ENCODE results near the gene APOF. TPM values are rescaled to one million over a fixed set of nuclear protein-coding genes. Genes with fewer than 3 reads are reported as not detected.
"Not testable (repeated sequence)": the region's sequence is repeated elsewhere in the genome, so short reads cannot be mapped to it uniquely, and the experiment has no call there.

Gene APOF, protein sequence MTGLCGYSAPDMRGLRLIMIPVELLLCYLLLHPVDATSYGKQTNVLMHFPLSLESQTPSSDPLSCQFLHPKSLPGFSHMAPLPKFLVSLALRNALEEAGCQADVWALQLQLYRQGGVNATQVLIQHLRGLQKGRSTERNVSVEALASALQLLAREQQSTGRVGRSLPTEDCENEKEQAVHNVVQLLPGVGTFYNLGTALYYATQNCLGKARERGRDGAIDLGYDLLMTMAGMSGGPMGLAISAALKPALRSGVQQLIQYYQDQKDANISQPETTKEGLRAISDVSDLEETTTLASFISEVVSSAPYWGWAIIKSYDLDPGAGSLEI
- not detected in 2 replicates for total RNA-seq

DNA sequence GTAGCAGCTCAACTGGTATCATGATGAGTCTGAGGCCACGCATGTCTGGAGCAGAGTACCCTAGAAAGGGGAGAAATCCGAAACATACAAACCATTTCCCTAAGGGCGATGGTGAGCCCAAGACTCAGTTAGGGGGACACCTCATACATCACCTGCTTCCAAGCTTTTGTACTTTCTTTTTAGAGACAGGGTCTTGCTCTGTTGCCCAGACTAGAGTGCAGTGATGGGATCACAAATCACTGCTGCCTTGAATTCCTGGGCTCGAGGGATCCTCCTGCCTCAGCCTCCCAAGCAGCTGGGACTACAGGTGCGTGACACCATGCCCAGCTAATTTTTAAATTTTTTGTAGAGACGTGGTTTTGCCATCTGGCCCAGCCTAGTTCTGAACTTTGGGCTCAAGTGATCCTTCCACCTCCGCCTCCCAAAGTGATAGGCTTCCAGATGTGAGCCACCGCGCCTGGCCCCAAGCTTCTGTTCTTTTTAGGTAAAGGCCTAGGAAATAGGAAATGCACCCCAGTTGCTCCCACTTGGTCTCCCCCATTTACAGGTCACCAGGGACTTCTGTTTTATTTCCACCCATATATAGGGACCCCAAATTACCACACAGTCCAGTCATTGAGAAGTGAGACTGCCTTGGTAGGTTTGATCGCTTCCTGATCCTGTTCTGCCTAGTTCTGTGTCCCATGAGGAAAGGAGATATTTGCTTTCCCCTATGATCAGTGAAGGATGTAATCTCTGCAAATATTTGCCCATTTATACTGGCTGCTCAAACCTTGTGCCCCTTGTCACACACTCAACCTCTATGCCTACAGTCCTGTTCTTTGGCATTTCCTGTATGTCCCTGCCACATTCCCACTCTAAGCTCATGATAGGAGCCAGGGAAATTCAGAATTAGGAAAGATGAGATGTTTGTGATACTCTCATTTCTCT, at the start of gene APOF:
TSS of gene APOF (minus strand) at position 728 of the 930 bp plus-strand sequence. CDS start at position 616, 112 bp downstream.
- no peaks in the 10 kb centered on the region for H3K27me3 ChIP-seq (ENCODE audit: control insufficient read depth, insufficient read depth, low read length)
- H3K4me3 ChIP-seq (ENCODE audit: low read depth, low read length) = no peak within 1 kb of the TSS
- FAIRE-seq = no peak
- no peaks in the 10 kb centered on the region for H3K36me3 ChIP-seq (ENCODE audit: control insufficient read depth, insufficient read depth, low read length)
- DNase-seq (ENCODE audit: low read depth) = no peak
- TF ChIP-seq, protein P1, sequence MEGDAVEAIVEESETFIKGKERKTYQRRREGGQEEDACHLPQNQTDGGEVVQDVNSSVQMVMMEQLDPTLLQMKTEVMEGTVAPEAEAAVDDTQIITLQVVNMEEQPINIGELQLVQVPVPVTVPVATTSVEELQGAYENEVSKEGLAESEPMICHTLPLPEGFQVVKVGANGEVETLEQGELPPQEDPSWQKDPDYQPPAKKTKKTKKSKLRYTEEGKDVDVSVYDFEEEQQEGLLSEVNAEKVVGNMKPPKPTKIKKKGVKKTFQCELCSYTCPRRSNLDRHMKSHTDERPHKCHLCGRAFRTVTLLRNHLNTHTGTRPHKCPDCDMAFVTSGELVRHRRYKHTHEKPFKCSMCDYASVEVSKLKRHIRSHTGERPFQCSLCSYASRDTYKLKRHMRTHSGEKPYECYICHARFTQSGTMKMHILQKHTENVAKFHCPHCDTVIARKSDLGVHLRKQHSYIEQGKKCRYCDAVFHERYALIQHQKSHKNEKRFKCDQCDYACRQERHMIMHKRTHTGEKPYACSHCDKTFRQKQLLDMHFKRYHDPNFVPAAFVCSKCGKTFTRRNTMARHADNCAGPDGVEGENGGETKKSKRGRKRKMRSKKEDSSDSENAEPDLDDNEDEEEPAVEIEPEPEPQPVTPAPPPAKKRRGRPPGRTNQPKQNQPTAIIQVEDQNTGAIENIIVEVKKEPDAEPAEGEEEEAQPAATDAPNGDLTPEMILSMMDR (IDR thresholded peaks at IDR 0.05; ENCODE audit: insufficient read depth, low read length, severe bottlenecking) = no peak

DNA sequence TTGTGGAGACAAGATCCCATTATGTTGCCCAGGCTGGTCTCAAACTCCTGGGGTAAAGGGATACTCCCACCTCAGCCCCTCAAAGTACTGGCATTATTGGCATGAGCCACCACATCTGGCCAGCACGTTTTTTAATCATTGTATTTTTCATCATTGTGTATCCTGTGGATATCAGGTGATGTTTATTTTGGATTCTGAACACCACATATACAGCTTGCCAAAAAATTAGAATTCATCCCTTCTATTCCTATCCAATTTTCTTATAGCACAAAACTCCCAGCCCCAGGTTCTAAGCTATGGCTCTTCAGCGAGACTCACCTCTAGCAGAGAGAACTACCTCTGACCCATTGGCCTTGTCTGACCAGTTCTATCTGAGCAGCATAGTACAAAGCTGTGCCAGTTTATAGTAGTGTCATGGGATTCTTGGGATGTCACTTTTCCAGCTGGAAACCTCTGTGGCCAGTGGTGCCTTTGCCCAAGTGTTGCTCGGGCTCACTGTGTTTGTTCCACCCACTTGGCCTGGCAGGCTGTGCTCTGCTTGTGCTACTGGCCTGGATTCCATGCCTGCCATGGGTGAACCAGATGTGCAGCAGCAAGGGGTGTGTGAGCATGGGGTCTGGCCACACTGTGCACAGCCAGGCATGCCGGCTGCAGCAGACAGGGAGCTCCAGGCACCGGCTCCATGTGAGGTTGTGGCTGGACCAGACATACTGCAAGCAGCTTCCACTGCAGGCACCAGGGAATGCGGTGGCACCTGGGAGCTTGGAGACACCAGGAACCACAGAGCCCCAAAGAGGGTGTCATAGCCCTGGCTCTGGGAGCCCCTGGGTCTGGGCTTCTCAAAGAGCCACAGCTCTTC, 49.4 kb upstream of the APOF start:
- H3K4me3 ChIP-seq (ENCODE audit: low read depth, low read length) = no peak overlapping the region
- no peak for FAIRE-seq
- TF ChIP-seq, protein P1 (IDR thresholded peaks at IDR 0.05; ENCODE audit: insufficient read depth, low read length, severe bottlenecking) = no peak
- H3K27me3 ChIP-seq (ENCODE audit: control insufficient read depth, insufficient read depth, low read length) = no peaks in the 10 kb centered on the region
- no peak for DNase-seq (ENCODE audit: low read depth)
- no peaks in the 10 kb centered on the region for H3K36me3 ChIP-seq (ENCODE audit: control insufficient read depth, insufficient read depth, low read length)

DNA sequence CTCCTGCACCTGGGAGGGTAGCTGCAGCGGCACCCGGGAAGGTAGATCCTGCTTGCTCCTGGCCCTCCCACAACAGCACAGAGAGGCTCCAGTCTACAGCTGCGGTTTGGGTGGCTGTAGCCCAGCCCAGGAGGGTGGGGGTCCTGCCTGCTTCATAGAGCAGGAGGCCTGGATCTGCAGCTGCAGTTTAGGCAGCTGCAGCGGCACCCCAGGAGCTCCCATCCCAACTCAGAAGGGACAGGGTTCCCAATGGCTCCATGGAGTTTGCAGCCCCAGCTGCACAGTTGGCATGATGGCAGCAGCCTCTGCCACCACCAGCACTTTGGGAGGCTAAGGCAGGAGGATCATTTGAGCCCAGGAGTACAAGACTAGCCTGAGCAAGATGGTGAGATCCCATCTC, 48.1 kb upstream of the APOF start:
- FAIRE-seq (no peak), DNase-seq (ENCODE audit: low read depth) (no peak)
- TF ChIP-seq, protein P1 (IDR thresholded peaks at IDR 0.05; ENCODE audit: insufficient read depth, low read length, severe bottlenecking) = no peak
- H3K27me3 ChIP-seq (ENCODE audit: control insufficient read depth, insufficient read depth, low read length) = no peaks in the 10 kb centered on the region
- no peaks in the 10 kb centered on the region for H3K36me3 ChIP-seq (ENCODE audit: control insufficient read depth, insufficient read depth, low read length)
- H3K4me3 ChIP-seq (ENCODE audit: low read depth, low read length) = no peak overlapping the region

DNA sequence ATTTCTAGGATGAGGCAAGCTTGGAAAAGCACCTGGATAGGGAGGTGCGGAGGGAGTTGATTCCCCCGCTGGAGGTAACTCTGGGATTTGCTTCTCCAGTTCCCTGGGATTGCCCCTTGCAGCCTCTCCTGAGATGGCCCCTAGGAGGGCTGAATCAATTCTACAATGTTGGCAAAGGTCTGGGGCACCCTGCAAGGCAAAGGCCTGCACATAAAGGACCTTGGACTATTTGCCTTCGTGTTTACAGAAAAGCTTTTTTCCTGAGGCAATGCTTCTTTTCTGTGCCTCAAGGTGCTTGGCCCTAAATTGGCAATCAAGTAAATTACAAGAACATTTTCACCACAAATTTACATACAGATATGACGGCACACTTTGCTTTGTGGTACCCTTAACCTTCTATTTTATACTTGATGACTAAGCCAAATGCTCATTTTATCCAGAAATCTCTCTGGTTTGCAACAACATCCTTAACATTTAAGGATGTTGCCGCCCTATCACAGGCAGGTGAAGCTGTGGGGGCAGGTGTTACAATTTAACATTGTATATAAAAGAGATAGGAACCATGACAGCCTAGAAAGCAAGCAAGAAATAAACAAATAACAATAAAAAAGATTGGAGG, 46.3 kb upstream of the APOF start:
- no peak overlapping the region for H3K4me3 ChIP-seq (ENCODE audit: low read depth, low read length)
- no peaks in the 10 kb centered on the region for H3K36me3 ChIP-seq (ENCODE audit: control insufficient read depth, insufficient read depth, low read length)
- FAIRE-seq (no peak), DNase-seq (ENCODE audit: low read depth) (no peak)
- TF ChIP-seq, protein P1 (IDR thresholded peaks at IDR 0.05; ENCODE audit: insufficient read depth, low read length, severe bottlenecking) = no peak
- H3K27me3 ChIP-seq (ENCODE audit: control insufficient read depth, insufficient read depth, low read length) = no peaks in the 10 kb centered on the region

DNA sequence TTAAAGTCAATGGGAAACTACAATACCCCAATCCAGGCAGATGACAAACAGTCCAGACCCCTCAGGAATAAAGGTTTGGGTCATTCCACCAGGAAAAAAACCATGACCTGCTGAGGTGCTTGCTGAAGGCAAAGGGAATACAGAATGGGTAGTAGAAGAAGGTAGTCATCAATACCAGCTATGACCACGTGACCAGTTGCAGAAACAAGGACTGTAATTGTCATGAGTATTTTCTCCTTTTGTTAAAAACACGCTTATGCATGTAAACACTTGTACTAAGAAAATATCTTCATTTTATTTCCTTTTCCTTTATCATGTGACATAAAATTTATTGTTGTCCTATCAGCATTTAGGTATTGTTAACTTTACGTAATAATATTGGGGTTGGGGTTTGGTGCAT, 41.6 kb upstream of the APOF start:
- H3K4me3 ChIP-seq (ENCODE audit: low read depth, low read length); H3K36me3 ChIP-seq (ENCODE audit: control insufficient read depth, insufficient read depth, low read length); H3K27me3 ChIP-seq (ENCODE audit: control insufficient read depth, insufficient read depth, low read length); DNase-seq (ENCODE audit: low read depth); FAIRE-seq: not testable (repeated sequence)

DNA sequence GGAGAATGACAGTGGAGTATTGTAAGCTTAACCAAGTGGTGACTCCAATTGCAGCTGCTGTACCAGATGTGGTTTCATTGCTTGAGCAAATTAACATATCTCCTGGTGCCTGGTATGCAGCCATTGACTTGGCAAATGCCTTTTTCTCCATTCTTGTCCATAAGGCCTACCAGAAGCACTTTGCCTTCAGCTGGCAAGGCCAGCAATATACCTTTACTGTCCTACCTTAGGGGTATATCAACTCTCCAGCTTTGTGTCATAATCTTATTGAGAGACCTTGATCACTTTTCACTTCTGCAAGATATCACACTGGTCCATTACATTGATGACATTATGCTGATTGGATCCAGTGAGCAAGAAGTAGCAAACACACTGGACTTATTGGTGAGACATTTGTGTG, 39.0 kb upstream of the APOF start:
- not testable (repeated sequence) for H3K36me3 ChIP-seq (ENCODE audit: control insufficient read depth, insufficient read depth, low read length); FAIRE-seq; H3K27me3 ChIP-seq (ENCODE audit: control insufficient read depth, insufficient read depth, low read length); H3K4me3 ChIP-seq (ENCODE audit: low read depth, low read length); DNase-seq (ENCODE audit: low read depth)

DNA sequence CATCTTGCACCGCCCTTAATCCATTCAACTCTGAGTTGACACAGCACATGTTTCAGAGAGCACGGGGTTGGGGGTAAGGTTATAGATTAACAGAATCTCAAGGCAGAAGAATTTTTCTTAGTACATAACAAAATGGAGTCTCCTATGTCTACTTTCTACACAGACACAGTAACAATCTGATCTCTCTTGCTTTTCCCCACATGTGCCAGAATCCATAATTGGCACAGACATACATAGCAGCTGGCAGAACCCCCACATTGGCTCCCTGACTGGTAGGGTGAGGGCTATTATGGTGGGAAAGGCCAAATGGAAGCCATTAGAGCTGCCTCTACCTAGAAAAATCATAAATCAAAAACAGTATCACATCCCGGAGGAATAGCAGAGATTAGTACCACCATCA, 38.5 kb upstream of the APOF start:
- not testable (repeated sequence) for DNase-seq (ENCODE audit: low read depth); H3K27me3 ChIP-seq (ENCODE audit: control insufficient read depth, insufficient read depth, low read length); FAIRE-seq; H3K4me3 ChIP-seq (ENCODE audit: low read depth, low read length); H3K36me3 ChIP-seq (ENCODE audit: control insufficient read depth, insufficient read depth, low read length)

DNA sequence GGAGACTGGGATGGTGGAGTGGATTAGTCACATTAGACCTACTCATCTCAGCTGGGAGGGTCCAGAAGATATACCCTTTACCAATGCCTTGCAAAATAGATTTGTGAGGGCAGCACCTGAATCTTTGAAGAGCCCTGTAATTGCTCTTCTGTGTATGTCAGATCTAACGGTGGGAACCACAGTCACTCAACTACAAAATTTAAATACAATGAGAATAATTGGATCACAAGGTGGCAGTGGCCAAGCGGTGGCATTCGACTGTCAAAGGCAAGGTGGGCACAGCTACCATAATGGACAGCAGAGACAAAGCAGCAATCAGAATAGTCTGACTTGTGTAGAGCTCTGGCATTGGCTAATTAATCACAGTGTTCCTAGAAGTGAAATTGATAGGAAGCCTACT, 36.8 kb upstream of the APOF start:
- FAIRE-seq; H3K36me3 ChIP-seq (ENCODE audit: control insufficient read depth, insufficient read depth, low read length); DNase-seq (ENCODE audit: low read depth); H3K27me3 ChIP-seq (ENCODE audit: control insufficient read depth, insufficient read depth, low read length); H3K4me3 ChIP-seq (ENCODE audit: low read depth, low read length): not testable (repeated sequence)
